ENCODE measurements around the gene RAB4A.

RAB4A gene

DNA sequence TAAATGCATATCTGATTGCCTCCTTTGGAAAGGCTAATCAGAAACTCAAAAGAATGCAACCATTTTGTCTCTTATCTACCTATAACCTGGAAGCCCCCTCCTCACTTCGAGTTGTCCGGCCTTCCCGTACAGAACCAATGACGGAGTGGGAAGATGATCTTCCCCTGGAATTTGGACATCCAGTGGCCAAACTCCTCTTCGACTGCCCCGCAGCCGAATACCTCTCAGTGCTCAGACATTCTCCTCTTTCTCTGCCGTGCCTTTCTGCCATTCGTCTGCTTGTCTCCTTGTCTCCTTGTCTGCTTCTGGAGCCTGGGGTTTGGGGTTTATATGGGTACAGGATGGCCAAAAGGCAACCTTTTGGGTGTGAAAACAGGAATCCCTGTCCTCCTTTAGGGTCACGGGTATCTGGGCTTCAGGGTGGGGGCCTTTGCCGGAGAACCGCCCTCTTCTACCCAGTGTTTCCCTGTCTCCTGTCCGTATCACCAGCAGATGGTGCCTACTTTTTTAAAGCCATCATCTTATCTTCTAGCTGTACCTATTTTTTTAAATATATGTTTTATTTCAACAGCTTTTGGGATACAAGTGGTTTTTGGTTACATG, 35.9 kb upstream of the RAB4A start:
- no peaks in the 10 kb centered on the region for H3K36me3 Mint-ChIP-seq

DNA sequence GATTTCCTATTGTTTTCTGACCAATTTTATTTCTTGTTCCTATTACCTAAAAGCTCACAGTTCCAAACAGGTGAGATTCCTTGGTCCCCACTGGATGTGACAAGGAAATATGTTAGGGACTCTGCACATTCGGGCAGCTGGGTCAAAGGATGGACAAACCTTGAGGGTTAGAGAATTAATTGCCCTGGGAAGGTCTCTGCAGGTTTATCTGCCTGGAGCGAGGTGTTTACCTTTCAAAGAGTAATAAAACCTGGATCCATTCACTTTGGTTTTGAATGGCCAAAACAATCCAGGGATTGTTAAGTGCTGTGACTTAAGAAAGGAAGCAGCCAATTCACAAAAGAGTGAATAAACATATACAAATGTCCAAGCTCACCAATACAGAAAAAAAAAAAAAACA, 33.6 kb upstream of the RAB4A start:
- Mint-ChIP-seq H3K9me3 (ENCODE audit: low read depth) (no peaks in the 10 kb centered on the region), H3K4me3 (no peak overlapping the region), H3K4me1 (ENCODE audit: low read depth) (no peaks in the 10 kb centered on the region), H3K27me3 (no peaks in the 10 kb centered on the region), H3K27ac (no peak overlapping the region), H3K36me3 (no peaks in the 10 kb centered on the region)

More for the DNA sequence above, 35.9 kb upstream of the RAB4A start:
- peaks cover under 1% of the 10 kb centered on the region for H3K4me1 Mint-ChIP-seq (ENCODE audit: low read depth)
- H3K9me3 Mint-ChIP-seq (ENCODE audit: low read depth) = no peaks in the 10 kb centered on the region
- H3K4me3 Mint-ChIP-seq = no peak overlapping the region
- H3K27ac Mint-ChIP-seq = no peak overlapping the region
- H3K27me3 Mint-ChIP-seq = no peaks in the 10 kb centered on the region

DNA sequence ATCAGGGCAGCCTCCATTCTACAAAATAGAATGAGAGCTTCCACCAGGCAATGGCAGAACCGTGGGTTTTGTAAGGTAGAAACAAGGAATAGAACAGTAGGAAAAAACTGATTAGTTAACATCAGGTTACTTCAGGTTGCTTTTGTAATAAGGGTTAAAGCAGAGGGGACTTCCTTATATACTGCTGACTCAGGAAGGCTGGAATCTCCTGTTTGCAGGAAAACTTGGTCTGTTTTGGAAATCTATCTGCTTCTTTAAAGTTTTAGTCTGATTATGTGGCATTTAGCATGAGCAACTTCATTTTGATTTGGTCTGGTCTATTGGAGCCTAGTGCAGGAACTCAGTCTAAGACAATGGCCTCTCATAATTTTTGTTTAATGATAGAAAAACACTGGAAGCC, 32.7 kb upstream of the RAB4A start:
- no peak overlapping the region for H3K27ac Mint-ChIP-seq
- peaks cover 1% of the 10 kb centered on the region for H3K9me3 Mint-ChIP-seq (ENCODE audit: low read depth)
- no peaks in the 10 kb centered on the region for H3K27me3 Mint-ChIP-seq
- H3K4me1 Mint-ChIP-seq (ENCODE audit: low read depth) = no peaks in the 10 kb centered on the region
- no peak overlapping the region for H3K4me3 Mint-ChIP-seq
- no peaks in the 10 kb centered on the region for H3K36me3 Mint-ChIP-seq

DNA sequence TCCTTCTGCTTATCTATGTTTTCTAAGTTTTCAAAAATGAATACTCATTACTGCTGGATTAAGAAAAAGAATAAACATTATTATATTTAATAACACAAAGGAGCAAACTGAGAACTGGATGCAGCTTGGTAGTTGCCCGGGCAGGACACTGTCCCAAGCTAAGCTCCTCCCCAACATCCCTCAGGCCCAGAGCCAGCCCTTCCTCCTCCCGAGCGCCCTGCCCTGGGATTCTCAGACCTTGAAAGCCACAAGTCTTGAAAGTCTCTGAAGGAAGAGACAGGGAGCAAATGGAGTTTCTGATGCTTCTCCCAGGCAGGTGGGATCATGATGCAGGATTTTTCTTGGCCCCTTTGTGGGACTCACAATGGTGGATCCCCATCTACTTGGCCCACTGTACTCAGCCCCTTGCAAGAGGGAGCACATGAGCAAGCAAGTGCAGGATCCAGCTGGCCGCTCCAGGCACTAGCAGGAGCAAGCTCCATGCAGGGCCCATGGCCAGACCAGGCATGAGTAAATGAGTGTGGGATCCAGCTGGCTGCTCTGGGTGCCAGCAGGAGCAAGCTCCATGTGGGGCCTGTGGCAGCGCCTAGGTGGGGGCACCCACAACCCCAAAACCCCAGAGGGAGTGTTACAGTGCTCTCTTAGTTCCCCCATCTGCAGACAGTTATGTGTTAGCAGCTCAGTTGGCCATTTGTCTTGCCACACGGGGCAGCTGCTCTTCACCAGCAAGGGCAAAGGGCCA, 32.1 kb upstream of the RAB4A start:
- Mint-ChIP-seq H3K36me3 (peaks cover 4% of the 10 kb centered on the region), H3K9me3 (ENCODE audit: low read depth) (peaks cover 7% of the 10 kb centered on the region), H3K4me3 (no peak overlapping the region), H3K27me3 (no peaks in the 10 kb centered on the region), H3K27ac (no peak overlapping the region), H3K4me1 (ENCODE audit: low read depth) (no peaks in the 10 kb centered on the region)

DNA sequence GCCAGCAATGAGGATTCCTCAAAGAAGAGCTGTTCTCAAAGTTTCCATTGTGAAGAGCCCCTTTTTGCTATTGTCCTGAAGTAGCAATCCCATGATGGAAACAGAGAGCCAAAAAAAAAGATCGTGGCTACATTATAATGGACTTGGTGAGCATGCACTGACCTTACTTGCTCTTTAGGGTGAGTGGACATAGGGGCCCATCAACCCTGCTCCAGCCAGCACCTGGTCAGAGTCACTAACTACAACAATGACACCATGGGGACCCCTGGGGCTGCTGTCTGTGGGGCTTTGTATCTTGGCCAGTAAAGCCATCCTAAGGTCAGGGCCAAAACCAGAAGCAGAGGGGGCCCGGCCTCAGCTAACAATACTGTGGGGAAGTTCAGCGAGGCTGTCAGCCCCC, 30.4 kb upstream of the RAB4A start:
- Mint-ChIP-seq H3K4me3 (no peak overlapping the region), H3K27ac (no peak overlapping the region), H3K9me3 (ENCODE audit: low read depth) (peaks cover 15% of the 10 kb centered on the region), H3K36me3 (peaks cover 4% of the 10 kb centered on the region), H3K4me1 (ENCODE audit: low read depth) (no peaks in the 10 kb centered on the region), H3K27me3 (no peaks in the 10 kb centered on the region)

DNA sequence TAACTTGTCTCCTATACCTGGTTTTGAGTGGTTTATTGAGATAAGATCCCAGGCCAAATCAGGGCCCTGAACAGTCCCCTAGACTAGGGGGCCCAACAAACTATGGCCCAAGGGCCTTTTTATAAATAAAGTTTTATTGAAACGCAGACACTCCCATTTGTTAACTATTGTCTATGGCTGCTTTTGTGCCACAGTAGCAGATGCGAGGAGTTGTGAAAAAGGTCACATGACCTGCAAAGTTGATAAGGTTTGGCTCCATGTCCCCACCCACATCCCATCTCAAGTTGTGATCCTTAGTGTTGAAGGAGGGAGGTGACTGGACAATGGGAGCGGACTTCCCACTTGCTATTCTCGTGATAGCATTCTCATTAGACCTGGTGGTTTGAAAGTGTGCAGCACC, 29.5 kb upstream of the RAB4A start:
- Mint-ChIP-seq H3K36me3 (peaks cover 4% of the 10 kb centered on the region), H3K27me3 (no peaks in the 10 kb centered on the region), H3K9me3 (ENCODE audit: low read depth) (peaks cover 15% of the 10 kb centered on the region), H3K4me3 (no peak overlapping the region), H3K27ac (no peak overlapping the region), H3K4me1 (ENCODE audit: low read depth) (no peaks in the 10 kb centered on the region)

DNA sequence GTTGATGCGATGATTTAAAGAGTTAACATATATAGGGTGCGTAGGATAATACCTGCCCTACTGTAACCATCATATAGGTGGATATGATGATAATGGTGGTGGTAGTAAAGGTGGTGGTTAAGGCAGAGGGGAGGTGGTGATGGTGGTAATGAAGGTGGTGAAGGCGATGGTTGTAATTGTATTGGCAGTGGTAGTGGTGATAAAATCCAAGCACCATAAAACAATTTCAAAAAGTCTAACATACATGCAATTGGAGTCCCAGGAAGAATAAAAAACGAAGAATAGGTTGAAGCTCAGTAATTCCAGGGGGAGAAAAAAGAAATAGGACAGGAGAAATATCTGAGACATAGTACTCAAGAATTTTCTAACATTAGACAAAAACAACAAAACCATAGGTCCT, 27.3 kb upstream of the RAB4A start:
- peaks cover 15% of the 10 kb centered on the region for H3K9me3 Mint-ChIP-seq (ENCODE audit: low read depth)
- no peak overlapping the region for H3K27ac Mint-ChIP-seq
- H3K27me3 Mint-ChIP-seq = no peaks in the 10 kb centered on the region
- H3K36me3 Mint-ChIP-seq = peaks cover 4% of the 10 kb centered on the region
- H3K4me3 Mint-ChIP-seq = no peak overlapping the region
- peaks cover 4% of the 10 kb centered on the region for H3K4me1 Mint-ChIP-seq (ENCODE audit: low read depth)

DNA sequence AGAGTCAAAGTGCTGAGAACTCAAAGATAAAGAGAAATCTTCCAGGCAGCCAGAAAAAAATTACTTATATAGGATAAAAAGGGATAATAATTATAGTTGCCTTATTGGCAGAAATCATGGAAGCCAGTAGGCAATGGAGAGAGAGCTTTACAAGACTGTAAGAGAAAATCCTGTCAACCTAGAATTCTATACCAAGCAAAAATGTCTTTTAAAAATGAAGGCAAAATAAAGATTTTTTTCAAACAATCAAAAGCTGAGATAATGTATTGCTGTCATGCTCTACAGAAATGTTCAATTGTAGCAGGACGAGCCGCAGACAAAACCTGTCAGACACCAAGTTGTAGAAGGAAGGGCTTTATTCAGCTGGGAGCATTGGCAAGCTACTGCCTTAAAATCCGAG, 26.8 kb upstream of the RAB4A start:
- no peaks in the 10 kb centered on the region for H3K27me3 Mint-ChIP-seq
- H3K36me3 Mint-ChIP-seq = peaks cover 4% of the 10 kb centered on the region
- peaks cover 15% of the 10 kb centered on the region for H3K9me3 Mint-ChIP-seq (ENCODE audit: low read depth)
- H3K4me3 Mint-ChIP-seq = no peak overlapping the region
- peaks cover 9% of the 10 kb centered on the region for H3K4me1 Mint-ChIP-seq (ENCODE audit: low read depth)
- no peak overlapping the region for H3K27ac Mint-ChIP-seq

DNA sequence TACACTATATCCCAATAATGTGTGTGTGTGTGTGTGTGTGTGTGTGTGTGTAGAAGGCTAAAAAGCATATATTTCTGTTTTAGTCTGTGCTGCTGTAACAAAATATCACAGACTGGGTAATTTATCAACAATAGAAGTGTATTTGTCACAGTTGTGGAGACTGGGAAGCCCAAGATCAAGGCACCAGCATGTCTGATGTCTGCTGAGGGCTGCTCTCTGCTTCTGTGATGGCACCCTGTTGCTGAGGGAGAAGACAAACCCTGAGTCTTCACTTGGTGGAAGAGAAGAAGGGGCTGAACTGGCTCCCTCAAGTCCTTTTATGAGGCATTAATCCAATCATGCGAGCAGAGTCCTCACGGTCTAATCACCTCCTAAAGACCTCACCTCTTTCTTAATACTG, 23.0 kb upstream of the RAB4A start:
- peaks cover 15% of the 10 kb centered on the region for H3K9me3 Mint-ChIP-seq (ENCODE audit: low read depth)
- H3K4me1 Mint-ChIP-seq (ENCODE audit: low read depth) = peaks cover 44% of the 10 kb centered on the region
- H3K4me3 Mint-ChIP-seq = no peak overlapping the region
- peaks cover 7% of the 10 kb centered on the region for H3K36me3 Mint-ChIP-seq
- H3K27ac Mint-ChIP-seq = no peak overlapping the region
- H3K27me3 Mint-ChIP-seq = no peaks in the 10 kb centered on the region

DNA sequence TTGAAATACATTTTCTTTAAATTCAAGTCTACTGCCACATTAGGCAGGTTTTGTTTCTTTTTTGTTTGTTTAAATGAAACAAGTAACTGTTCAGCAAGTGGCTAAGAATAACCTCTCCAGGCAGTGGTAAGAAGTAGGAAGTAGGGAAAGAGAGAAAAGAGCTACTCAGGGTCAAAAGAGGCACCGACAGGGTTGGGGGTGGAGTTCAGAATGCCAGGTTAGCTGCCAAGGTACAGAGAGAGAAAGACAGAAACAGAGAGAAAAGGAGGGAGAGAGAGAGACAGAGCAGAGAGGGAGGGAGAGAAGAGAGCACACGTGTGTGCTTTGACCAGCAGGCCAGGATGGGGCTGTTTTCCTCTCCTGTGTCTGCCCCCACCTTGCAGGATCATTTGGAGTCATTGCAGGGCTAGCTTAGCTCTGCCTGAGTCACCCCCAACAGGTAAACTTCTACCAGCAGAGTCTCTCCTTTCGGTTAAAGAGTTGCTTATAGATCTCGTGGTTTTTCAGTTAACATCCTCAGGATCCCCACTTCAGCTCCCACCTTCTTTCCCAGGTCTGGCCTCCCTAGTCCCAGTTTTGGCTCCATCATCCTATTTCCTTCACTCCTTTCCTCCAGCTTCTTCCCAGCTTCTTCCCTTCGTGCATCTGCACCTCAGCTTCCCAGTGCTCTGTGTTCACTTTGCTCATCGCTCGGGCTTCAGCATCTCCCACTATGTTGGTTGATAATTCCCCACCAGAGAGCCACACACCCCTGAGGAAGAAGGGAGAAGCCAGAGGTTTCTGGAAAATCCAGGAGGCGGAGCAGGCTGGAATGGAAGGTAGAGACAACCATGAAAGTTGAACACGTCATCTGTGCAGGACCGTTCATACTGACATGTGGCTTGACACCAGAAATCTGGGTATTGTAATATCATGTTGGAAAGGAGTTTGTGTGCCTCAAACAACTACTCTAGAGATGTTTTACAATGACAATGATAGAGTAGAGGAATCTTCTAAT, 21.8 kb upstream of the RAB4A start:
- Mint-ChIP-seq H3K27me3 (no peaks in the 10 kb centered on the region), H3K36me3 (peaks cover 3% of the 10 kb centered on the region), H3K27ac (no peak overlapping the region), H3K4me1 (ENCODE audit: low read depth) (peaks cover 54% of the 10 kb centered on the region), H3K9me3 (ENCODE audit: low read depth) (peaks cover 5% of the 10 kb centered on the region), H3K4me3 (peak overlapping the region; percentile 1)

DNA sequence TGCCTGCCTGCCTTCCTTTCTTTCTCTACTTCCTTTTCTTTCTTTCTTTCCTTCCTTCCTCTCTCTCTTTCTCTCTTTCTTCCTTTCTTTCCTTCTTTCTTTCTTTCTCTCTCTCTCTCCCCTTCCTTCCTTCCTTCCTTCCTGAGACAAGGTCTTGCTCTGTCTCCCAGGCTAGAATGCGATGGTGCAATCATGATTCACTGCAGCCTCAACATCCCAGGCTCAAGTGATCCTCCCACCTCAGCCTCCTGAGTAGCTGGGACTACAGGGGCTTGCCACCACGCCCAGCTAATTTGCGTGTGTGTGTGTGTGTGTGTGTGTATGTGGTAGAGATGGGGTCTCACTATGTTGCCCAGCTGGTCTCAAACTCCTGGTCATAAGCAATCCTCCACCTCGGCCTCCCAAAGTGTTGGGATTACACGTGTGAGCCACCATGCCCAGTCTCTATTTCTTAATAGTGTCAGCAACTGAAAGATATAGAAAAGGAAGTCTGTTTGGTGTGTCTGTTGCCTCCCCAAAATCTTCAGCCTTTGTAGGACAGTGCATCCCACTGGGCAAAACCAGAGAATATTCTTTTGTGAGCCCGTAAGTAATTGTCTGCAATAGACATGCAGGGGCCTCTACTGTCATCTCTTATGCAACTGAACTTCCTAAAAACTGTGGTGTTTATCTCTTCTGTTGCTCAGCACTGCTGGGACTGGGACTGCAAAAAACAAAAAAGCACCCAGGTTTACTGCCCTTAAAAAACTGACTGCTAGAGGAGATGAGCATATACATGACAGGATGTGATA, 20.9 kb upstream of the RAB4A start:
- Mint-ChIP-seq H3K4me1 (ENCODE audit: low read depth) (peaks cover 60% of the 10 kb centered on the region), H3K9me3 (ENCODE audit: low read depth) (no peaks in the 10 kb centered on the region), H3K27me3 (no peaks in the 10 kb centered on the region), H3K4me3 (no peak overlapping the region), H3K27ac (peak overlapping the region; percentile 81), H3K36me3 (peaks cover 3% of the 10 kb centered on the region)

DNA sequence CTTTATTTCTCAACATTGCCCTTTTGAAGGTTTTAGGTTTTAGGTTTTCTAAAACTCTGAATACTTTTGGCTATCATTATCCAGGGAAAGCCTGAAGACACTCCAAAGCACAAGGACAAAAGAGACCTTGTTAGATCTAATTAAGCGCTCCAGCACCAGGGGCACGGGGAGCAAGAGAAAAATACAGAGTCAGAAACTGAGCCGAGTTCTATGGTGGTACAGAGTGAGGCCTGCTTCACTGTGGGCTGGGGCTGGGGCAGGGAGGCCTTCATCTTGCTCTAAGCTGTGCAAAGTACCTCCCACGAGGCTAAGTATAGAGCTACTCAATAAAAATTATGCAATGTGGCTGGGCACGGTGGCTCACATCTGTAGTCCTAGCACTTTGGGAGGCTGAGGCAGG, 19.7 kb upstream of the RAB4A start:
- H3K27ac Mint-ChIP-seq = peak overlapping the region; percentile 69
- no peaks in the 10 kb centered on the region for H3K9me3 Mint-ChIP-seq (ENCODE audit: low read depth)
- peaks cover 68% of the 10 kb centered on the region for H3K4me1 Mint-ChIP-seq (ENCODE audit: low read depth)
- no peaks in the 10 kb centered on the region for H3K27me3 Mint-ChIP-seq
- peaks cover 3% of the 10 kb centered on the region for H3K36me3 Mint-ChIP-seq
- no peak overlapping the region for H3K4me3 Mint-ChIP-seq

DNA sequence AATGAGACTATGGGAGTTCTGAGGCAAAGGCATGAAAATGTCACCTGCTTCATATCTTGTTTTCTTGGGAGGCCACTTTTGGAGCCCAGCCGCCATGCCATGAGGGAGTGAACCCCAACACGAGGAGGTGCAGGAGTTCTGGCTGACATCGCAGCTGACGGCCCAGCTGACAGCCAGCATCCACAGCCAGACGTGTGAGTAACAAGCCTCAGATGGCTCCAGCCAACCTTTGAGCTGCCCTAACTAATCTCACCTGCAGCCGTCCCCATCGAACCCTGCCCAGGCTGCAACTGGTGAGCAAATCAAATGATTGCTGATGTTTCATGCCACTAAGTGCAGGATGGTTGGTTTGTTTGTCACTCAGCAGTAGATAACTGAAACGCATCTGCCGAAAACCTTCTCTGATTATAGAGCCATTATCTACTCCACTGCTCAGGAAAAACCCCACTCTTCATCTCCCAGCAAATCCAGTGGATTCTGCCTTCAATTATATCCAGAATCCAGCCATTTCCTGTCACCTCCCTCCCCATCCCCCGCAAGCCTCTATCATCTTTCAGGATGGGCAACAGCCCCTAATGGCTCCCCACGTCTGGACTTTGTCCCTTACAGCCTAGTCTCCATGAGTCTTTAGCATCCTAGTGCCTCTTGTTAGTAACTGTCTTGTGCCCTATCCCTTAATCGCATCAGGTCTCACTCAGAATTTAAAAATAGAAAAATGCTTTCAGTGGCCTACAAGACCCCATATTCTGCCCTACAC, 18.5 kb upstream of the RAB4A start:
- Mint-ChIP-seq H3K9me3 (ENCODE audit: low read depth) (no peaks in the 10 kb centered on the region), H3K4me1 (ENCODE audit: low read depth) (peaks cover 68% of the 10 kb centered on the region), H3K27ac (peak overlapping the region; percentile 96), H3K27me3 (no peaks in the 10 kb centered on the region), H3K36me3 (peaks cover 3% of the 10 kb centered on the region), H3K4me3 (no peak overlapping the region)

Data from activated naive CD8-positive, alpha-beta T cell (primary cell).